Spleen (tissue), 7 donors: ENCODE measurements around the gene LCK.

Experiments used
- CTCF ChIP-seq, 11 experiments: fragments of 200-600 bp in 7 of 11; fragments of 450-650 bp in 4 of 11; sonication (generic) in 4 of 11; IDR thresholded peaks in 8 of 11; conservative IDR thresholded peaks in 3 of 11; 1 replicate in 7 of 11; 2 replicates in 4 of 11; pipeline versions ENCODE4 v1.4.0 to v1.8.0; 2016 to 2021; ENCODE audit warnings: antibody characterized with exemption in 11 of 11, inconsistent platforms in 4 of 11, mild to moderate bottlenecking in 1 of 11
- POLR2A ChIP-seq, 3 donors: fragments of 450-650 bp; IDR thresholded peaks; one replicate each; pipeline ENCODE4 v1.5.1; 2017; ENCODE audit warnings: antibody characterized with exemption in 3 of 3, mild to moderate bottlenecking in 1 of 3
- POLR2AphosphoS5 ChIP-seq, 3 donors: sonication (generic); formaldehyde crosslinking; IDR thresholded peaks; one replicate each; pipeline ENCODE4 v1.5.1; 2017; ENCODE audit warnings: antibody characterized with exemption in 3 of 3
- donor health status: DM: no; HTN: no; CAD: no; lungs with moderate emphysema.
- donor health status: DM: no; HTN: no; CAD: no.
- donor health status: DM: no; HTN: no; CAD: no.

GRCh38 chr1:32332290-32333079, 81.4 kb downstream of the LCK start:
- TF ChIP-seq CTCF (IDR thresholded peaks at IDR 0.05 in 8 of 11, conservative IDR thresholded peaks at IDR 0.05 in 3 of 11) (no peak), POLR2AphosphoS5 (IDR thresholded peaks at IDR 0.05) (peak in 1 of 3 donors; percentile 4), POLR2A (IDR thresholded peaks at IDR 0.05) (no peak)
